Astrocyte of the spinal cord (primary cell): ENCODE results near the gene FGD6.
A peak's percentile ranks its signal among the peaks of the same experiment; 100 is the strongest.

Experiments used
- DNase-seq: peaks from one replicate; pipeline ENCODE4 v3.0.0; 2011; ENCODE audit warnings: low read depth, low spot score
- H3K4me3 ChIP-seq: 2 replicates; pipeline ENCODE4 v1.5.1; 2011; ENCODE audit warnings: low read depth, mild to moderate bottlenecking, low read length, moderate library complexity
- in situ Hi-C: cut with HindIII; loops from 2 replicates; pipeline ENCODE4 v1.10.0; 2017; ENCODE audit warnings: low sequenced_read_pairs
- TF ChIP-seq, protein P1 (sequence below): IDR thresholded peaks from 2 replicates; pipeline ENCODE4 v1.5.1; 2012; ENCODE audit warnings: low read depth, mild to moderate bottlenecking, low read length, inconsistent platforms

FGD6 gene

DNA sequence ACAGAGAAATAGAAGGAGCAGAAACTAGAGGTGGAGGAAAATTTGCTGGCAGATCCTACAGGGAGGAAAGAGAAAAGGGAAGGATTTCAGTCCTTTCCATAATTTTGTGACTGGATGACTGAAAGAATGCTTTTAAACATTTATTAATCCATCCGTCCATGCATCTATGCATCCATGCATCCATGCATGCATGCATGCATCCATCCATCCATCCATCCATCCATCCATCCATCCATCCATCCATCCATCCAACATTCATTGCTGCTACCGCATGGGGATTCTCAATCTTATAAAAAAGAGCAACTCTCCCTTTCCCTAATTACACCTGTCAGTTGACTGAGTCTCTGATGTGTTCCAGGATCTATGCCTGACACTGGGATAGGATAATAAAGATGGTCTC, 88.2 kb downstream of the FGD6 start:
- no peak overlapping the region for H3K4me3 ChIP-seq
- in situ Hi-C loops, result no loop called here
- TF ChIP-seq, protein P1, sequence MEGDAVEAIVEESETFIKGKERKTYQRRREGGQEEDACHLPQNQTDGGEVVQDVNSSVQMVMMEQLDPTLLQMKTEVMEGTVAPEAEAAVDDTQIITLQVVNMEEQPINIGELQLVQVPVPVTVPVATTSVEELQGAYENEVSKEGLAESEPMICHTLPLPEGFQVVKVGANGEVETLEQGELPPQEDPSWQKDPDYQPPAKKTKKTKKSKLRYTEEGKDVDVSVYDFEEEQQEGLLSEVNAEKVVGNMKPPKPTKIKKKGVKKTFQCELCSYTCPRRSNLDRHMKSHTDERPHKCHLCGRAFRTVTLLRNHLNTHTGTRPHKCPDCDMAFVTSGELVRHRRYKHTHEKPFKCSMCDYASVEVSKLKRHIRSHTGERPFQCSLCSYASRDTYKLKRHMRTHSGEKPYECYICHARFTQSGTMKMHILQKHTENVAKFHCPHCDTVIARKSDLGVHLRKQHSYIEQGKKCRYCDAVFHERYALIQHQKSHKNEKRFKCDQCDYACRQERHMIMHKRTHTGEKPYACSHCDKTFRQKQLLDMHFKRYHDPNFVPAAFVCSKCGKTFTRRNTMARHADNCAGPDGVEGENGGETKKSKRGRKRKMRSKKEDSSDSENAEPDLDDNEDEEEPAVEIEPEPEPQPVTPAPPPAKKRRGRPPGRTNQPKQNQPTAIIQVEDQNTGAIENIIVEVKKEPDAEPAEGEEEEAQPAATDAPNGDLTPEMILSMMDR, result no peak
- no peak for DNase-seq

- no peak for DNase-seq
- no peak overlapping the region for H3K4me3 ChIP-seq
- in situ Hi-C loops, result no loop called here
- TF ChIP-seq, protein P1, result no peak
Measured at GRCh38 chr12:95126736-95127135, 90.5 kb downstream of the FGD6 start.

DNA sequence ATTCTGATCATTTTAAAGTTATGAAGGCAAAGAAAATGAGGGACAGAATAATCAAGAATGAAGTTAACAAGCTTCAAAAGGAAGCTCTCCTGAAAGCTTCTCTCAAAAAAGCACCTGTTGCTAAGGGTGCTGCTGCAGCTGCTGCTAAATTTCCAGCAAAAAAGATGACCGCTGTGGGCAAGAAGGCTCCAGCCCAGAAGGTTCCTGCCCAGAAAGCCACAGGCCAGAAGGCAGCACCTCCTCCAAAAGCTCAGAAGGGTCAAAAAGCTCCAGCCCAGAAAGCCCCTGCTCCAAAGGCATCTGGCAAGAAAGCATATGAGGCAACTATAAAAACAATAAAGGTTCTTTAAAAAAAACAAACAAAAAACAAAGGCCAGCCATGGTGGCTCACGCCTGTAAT, 91.2 kb downstream of the FGD6 start:
- TF ChIP-seq, protein P1, result no peak
- H3K4me3 ChIP-seq, result no peak overlapping the region
- in situ Hi-C loops, result no loop called here
- no peak for DNase-seq

- no peak overlapping the region for H3K4me3 ChIP-seq
- in situ Hi-C loops, result no loop called here
- TF ChIP-seq, protein P1, result no peak
- DNase-seq, result no peak
Measured at GRCh38 chr12:95124106-95124505, 93.2 kb downstream of the FGD6 start.

GRCh38 chr12:95118788-95119179, 98.5 kb downstream of the FGD6 start:
- in situ Hi-C loops, result no loop called here
- no peak for DNase-seq
- TF ChIP-seq, protein P1, result no peak
- H3K4me3 ChIP-seq, result no peak overlapping the region

GRCh38 chr12:95118138-95118787, 99.0 kb downstream of the FGD6 start:
- DNase-seq, result peak; percentile 81
- H3K4me3 ChIP-seq, result no peak overlapping the region
- in situ Hi-C loops, result no loop called here
- TF ChIP-seq, protein P1, result no peak
